HFFc6 (cell line): Measurements from ENCODE around the gene SMURF2. TPM values are rescaled to one million over a fixed set of nuclear protein-coding genes. Genes with fewer than 3 reads are reported as not detected.

Experiments used
- DNase-seq: peaks from one replicate; pipeline ENCODE4 v3.0.0-alpha.2; 2018
- H3K27ac Mint-ChIP-seq: 2 replicates; pipeline ENCODE4 v1.8.0; 2020; ENCODE audit warnings: mild to moderate bottlenecking, mixed read lengths
- H3K27me3 Mint-ChIP-seq: 2 replicates; pipeline ENCODE4 v1.8.0; 2021; ENCODE audit warnings: mild to moderate bottlenecking, moderate library complexity, mixed read lengths; ENCODE audit not compliant: insufficient read depth
- H3K36me3 Mint-ChIP-seq: 2 replicates; pipeline ENCODE4 v1.8.0; 2021; ENCODE audit warnings: low read depth, mixed read lengths
- H3K4me1 Mint-ChIP-seq: 2 replicates; pipeline ENCODE4 v1.8.0; 2020; ENCODE audit warnings: low read depth, mixed read lengths
- H3K4me3 Mint-ChIP-seq: 2 replicates; pipeline ENCODE4 v1.8.0; 2020; ENCODE audit warnings: mild to moderate bottlenecking, moderate library complexity, mixed read lengths
- H3K9me3 Mint-ChIP-seq: 2 replicates; pipeline ENCODE4 v1.8.0; 2020; ENCODE audit warnings: mild to moderate bottlenecking, mixed read lengths
- total RNA-seq, 6 experiments: library from RNA; stranded (reverse); fragmentation: NEBNext Ultra II Directional; extraction: Animal tissue kit (Norgen Biotek cat#: 25700); gene quantifications; 2 replicates in 1 of 6; 3 replicates in 5 of 6; pipeline ENCODE4 v1.2.3, GENCODE V29; 2021
- TF ChIP-seq, protein P1 (sequence below): fragments of 200-600 bp; sonication (generic); IDR thresholded peaks from 2 replicates; pipeline ENCODE4 v1.5.0; 2021; ENCODE audit warnings: antibody characterized with exemption, mild to moderate bottlenecking

Gene SMURF2
- total RNA-seq, 6 experiments from 2014 or later, result 92.5 to 206 (median 99.1) TPM

DNA sequence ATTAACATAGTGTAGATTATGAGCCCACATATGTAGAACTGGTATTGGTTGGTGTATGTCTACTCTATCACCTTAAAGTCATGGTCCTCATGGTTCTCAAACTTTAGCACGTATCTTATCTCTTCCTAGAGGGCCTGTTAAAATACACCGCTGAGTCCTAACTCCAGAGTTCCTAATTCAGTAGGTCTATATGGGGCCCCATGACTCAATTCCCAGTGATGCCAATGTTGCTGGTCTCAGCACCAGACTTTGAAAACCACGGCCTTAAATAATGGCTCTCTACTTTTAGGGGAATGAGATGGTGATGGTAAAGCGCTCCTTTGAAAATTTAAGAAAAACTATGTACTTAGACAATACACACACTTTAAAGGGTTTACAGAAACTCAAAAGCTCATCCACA, 36.6 kb downstream of the SMURF2 start:
- no peak for DNase-seq
- H3K27me3 Mint-ChIP-seq, result no peaks in the 10 kb centered on the region; the same call in 1 of the 2 replicates

DNA sequence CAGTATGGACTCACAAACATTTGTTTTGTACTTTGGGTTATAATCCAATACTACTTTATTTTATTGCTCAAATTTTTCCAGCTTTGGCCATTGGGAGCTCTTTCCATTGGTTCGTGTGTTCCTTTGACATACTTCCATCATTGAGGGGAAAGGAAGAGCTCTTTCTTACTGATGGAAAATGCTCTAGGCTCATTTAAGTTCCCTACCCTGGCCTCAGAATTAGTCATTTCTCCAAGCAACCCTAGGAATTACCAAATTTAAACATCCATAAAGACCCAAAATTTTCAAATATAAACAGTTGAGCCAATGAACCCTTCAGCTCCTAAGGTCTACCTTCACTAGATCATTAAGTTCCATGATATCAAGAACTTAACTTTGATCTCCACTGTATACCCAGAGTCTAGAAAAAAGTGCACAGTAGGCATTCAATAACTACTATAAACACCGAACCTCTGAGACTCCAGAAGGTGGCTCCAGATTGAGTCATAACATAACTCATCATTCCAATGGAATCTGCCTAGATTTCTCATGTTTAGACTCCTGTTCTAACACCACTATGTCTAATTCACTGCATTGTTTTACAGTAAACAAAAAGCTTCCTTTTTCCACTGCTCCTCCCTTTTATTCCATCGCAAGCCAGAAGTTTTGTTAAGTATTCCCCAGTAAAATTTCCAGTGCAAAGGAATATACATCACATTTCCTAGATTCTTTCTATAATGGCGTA, 39.0 kb downstream of the SMURF2 start:
- TF ChIP-seq, protein P1, sequence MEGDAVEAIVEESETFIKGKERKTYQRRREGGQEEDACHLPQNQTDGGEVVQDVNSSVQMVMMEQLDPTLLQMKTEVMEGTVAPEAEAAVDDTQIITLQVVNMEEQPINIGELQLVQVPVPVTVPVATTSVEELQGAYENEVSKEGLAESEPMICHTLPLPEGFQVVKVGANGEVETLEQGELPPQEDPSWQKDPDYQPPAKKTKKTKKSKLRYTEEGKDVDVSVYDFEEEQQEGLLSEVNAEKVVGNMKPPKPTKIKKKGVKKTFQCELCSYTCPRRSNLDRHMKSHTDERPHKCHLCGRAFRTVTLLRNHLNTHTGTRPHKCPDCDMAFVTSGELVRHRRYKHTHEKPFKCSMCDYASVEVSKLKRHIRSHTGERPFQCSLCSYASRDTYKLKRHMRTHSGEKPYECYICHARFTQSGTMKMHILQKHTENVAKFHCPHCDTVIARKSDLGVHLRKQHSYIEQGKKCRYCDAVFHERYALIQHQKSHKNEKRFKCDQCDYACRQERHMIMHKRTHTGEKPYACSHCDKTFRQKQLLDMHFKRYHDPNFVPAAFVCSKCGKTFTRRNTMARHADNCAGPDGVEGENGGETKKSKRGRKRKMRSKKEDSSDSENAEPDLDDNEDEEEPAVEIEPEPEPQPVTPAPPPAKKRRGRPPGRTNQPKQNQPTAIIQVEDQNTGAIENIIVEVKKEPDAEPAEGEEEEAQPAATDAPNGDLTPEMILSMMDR, result no peak
- peaks cover 20% of the 10 kb centered on the region; the same call in 1 of the 2 replicates for H3K36me3 Mint-ChIP-seq
- peak; percentile 89 for DNase-seq

More for the DNA sequence above, 36.6 kb downstream of the SMURF2 start:
- TF ChIP-seq, protein P1, result no peak
- peaks cover 20% of the 10 kb centered on the region; the same call in 1 of the 2 replicates for H3K36me3 Mint-ChIP-seq
- peaks cover 74% of the 10 kb centered on the region for H3K4me1 Mint-ChIP-seq
- H3K27ac Mint-ChIP-seq, result peak overlapping the region; percentile 38
- no peaks in the 10 kb centered on the region for H3K9me3 Mint-ChIP-seq
- H3K4me3 Mint-ChIP-seq, result no peak overlapping the region

DNA sequence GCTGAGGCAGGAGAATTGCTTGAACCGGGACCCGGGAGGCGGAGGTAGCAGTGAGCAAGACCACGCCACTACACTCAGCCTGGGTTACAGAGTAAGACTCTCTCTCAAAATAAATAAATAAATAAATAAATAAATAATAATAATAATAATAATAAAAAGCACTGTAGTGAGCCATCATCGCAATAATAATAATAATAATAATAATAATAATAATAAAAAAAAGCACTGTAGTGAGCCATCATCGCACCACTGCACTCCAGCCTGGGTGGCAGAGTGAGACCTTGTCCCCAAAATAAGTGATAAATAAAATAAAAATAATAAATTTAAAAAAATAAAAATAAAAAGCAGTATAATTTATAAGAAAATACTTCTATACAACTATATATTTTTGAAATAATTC, 40.3 kb downstream of the SMURF2 start:
- TF ChIP-seq, protein P1, result no peak
- Mint-ChIP-seq H3K4me1 (peaks cover 63% of the 10 kb centered on the region), H3K9me3 (no peaks in the 10 kb centered on the region), H3K36me3 (peaks cover 15% of the 10 kb centered on the region; the same call in 1 of the 2 replicates), H3K27me3 (no peaks in the 10 kb centered on the region; the same call in 1 of the 2 replicates), H3K27ac (no peak overlapping the region), H3K4me3 (no peak overlapping the region)
- no peak for DNase-seq

More for the DNA sequence above, 39.0 kb downstream of the SMURF2 start:
- no peaks in the 10 kb centered on the region for H3K9me3 Mint-ChIP-seq
- peak overlapping the region; percentile 61 for H3K4me3 Mint-ChIP-seq
- peaks cover 60% of the 10 kb centered on the region for H3K4me1 Mint-ChIP-seq
- no peaks in the 10 kb centered on the region; the same call in 1 of the 2 replicates for H3K27me3 Mint-ChIP-seq
- peak overlapping the region; percentile 81 for H3K27ac Mint-ChIP-seq

DNA sequence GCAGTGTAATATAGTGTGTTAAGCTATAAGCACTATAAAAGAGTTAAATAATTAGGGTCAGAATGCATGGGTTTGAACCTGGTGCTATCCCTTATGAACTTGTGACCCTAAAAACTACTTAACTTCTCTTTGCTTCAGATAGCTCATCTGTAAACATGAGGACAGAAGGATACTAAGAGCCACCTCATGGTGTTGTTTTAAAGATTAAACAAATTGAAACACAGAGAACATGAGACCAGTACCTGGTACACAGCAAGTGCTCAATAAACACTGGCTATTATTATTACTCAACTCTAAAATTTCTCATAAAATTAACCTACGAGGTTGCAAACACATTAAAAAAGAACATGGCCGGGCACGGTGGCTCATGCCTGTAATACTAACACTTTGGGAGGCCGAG, 43.3 kb downstream of the SMURF2 start:
- H3K9me3 Mint-ChIP-seq, result no peaks in the 10 kb centered on the region
- no peak for DNase-seq
- no peak overlapping the region for H3K4me3 Mint-ChIP-seq
- peaks cover 41% of the 10 kb centered on the region for H3K4me1 Mint-ChIP-seq
- no peaks in the 10 kb centered on the region for H3K36me3 Mint-ChIP-seq
- no peaks in the 10 kb centered on the region; the same call in 1 of the 2 replicates for H3K27me3 Mint-ChIP-seq
- peak overlapping the region; percentile 23; the same call in 1 of the 2 replicates for H3K27ac Mint-ChIP-seq
- TF ChIP-seq, protein P1, result no peak

DNA sequence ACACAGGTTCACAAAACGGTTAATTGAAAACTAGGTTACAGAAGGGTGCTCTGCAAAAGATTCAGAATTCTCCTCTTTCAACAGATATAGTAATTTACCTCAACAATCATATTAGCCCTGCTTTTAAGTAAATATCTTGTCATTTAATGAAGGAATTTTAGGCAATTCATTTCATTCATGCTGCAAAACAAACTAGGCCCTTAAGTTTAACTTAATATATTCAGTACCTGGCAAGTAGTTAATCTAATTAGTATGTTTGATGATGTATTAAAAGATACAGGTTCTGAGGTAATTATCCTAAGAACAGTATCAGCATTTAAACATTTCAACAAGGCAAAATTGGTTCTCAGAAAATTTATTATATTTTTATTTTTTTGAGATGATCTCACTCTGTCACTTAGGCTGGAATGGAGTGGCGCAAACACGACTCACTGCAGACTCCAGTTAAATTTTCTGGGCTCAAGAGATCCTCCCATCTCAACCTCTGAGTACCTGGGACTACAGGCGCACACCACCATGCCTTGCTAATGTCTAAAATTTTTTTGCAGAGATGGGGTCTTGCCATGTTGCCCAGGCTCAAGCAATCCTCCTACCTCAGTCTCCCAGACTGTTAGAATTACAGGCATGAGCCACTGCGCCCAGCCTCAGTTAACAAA, 44.9 kb downstream of the SMURF2 start:
- TF ChIP-seq, protein P1, result no peak
- no peak for DNase-seq
- no peaks in the 10 kb centered on the region for H3K36me3 Mint-ChIP-seq
- peaks cover 25% of the 10 kb centered on the region for H3K4me1 Mint-ChIP-seq
- peaks cover 5% of the 10 kb centered on the region; the same call in 1 of the 2 replicates for H3K27me3 Mint-ChIP-seq
- no peak overlapping the region for H3K4me3 Mint-ChIP-seq
- peak overlapping the region; percentile 62 for H3K27ac Mint-ChIP-seq
- no peaks in the 10 kb centered on the region for H3K9me3 Mint-ChIP-seq
